GM12878 (cell line): ENCODE results near the gene SEC14L6. TPM values are rescaled to one million over a fixed set of nuclear protein-coding genes. Genes with fewer than 3 reads are reported as not detected.
A peak's percentile ranks its signal among the peaks of the same experiment; 100 is the strongest.

Experiments used
- BHLHE40 ChIP-seq, 2 experiments: fragments of 450-650 bp in 1 of 2; IDR thresholded peaks; 2 replicates each; pipeline ENCODE4 v1.6.1; 2011 to 2017; ENCODE audit warnings: low read depth in 2 of 2, borderline replicate concordance in 1 of 2, improper control_type of control experiment in 1 of 2, low read length in 1 of 2, mild to moderate bottlenecking in 1 of 2
- BMI1 ChIP-seq: fragments of 450-650 bp; IDR thresholded peaks from 2 replicates; pipeline ENCODE4 v1.6.1; 2016; ENCODE audit warnings: mild to moderate bottlenecking, moderate library complexity, borderline replicate concordance
- FOS ChIP-seq: IDR thresholded peaks from 3 replicates; pipeline ENCODE4 v1.6.1; 2011; ENCODE audit warnings: borderline replicate concordance; ENCODE audit not compliant: insufficient read length; ENCODE audit errors: extremely low read depth
- IKZF2 ChIP-seq, 2 experiments: fragments of 450-650 bp; IDR thresholded peaks; 2 replicates each; pipeline ENCODE4 v1.6.1; 2017; ENCODE audit warnings: mild to moderate bottlenecking in 2 of 2, moderate library complexity in 2 of 2
- PAX5 ChIP-seq: IDR thresholded peaks from 2 replicates; pipeline ENCODE4 v1.6.1; 2011; ENCODE audit warnings: low read depth, low read length, borderline replicate concordance
- SMC3 ChIP-seq: IDR thresholded peaks from 2 replicates; pipeline ENCODE4 v1.6.1; 2011; ENCODE audit warnings: low read length, improper control_type of control experiment, borderline replicate concordance
- polyA plus RNA-seq, 11 experiments: library from polyadenylated mRNA; depleted of rRNA in 4 of 11; unstranded in 6 of 11; stranded (reverse) in 5 of 11; fragments of >200 nt; fragmentation: Nextera tagmentation in 4 of 11; fragmentation: Illumina TruSeq in 1 of 11; extraction: Ambion mirVana in 4 of 11; extraction: Trizol in 1 of 11; gene quantifications; 1 replicate in 1 of 11; 2 replicates in 10 of 11; pipeline versions ENCODE4 v1.2.1 to v1.2.3, GENCODE V29; 2011 to 2016; ENCODE audit warnings: inconsistent platforms in 2 of 11, missing spikeins in 2 of 11, low read depth in 1 of 11
- total RNA-seq, 4 experiments: library from RNA; depleted of rRNA in 3 of 4; stranded (reverse); fragments of >200 nt in 3 of 4; fragmentation: Illumina TruSeq in 1 of 4; extraction: Trizol in 1 of 4; gene quantifications; 2 replicates each; pipeline versions ENCODE4 v1.2.1 to v1.2.3, GENCODE V29; 2013 to 2021
- TF ChIP-seq, protein P1 (sequence below): fragments of 450-650 bp; formaldehyde crosslinking; IDR thresholded peaks from 2 replicates; pipeline ENCODE4 v1.4.0; 2022; ENCODE audit warnings: mild to moderate bottlenecking, moderate library complexity
- TF ChIP-seq, protein P2 (sequence below): IDR thresholded peaks from 2 replicates; pipeline ENCODE4 v1.6.1; 2011; ENCODE audit warnings: borderline replicate concordance, low read depth, mild to moderate bottlenecking, moderate library complexity, mixed read lengths, low read length; ENCODE audit not compliant: insufficient read depth; ENCODE audit errors: extremely low read length

The SEC14L6 gene
- total and polyA plus RNA-seq, 10 of the 15 experiments (the other 5 are each of a cell fraction or from before 2014, with no cell fraction given) = not detected

DNA sequence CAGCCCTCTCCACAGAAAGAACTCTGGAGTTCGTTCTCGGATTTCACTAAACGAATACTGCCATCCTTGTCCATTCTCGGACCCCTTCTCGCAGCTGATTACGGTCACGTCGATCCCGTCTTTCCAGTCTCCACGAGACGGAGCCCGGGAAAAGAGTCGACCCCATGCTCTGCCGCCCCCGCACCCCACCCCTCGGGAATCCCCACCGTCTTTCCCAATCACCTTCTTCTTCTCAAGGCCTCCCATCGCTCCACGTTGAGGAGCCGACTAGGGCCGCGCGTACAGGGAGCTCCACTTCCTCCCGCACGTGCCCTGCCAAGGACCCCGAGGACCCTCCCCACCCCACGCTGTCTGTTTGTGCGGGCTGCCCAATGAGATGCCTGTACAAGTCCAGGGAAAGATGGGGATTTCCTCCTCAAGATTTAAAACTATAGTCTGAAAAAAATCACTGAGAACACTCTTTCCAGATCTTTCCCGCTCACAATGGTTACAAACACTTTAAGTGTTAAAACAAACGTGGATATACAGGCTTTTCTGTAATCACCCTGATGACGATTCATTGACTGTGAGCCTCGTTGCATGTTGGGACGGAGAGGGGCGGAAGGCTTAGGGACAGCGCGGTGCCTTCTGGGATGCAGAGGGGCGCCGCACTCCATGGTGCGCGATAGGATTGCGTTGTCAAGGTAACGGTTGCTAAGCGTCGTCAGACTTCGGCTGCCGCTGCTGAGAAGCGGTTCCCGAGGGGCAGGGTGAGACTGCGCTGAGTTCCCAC is 45.2 kb upstream of the SEC14L6 start, which contains the start of gene PES1 (continued):
- TF ChIP-seq, protein P1, sequence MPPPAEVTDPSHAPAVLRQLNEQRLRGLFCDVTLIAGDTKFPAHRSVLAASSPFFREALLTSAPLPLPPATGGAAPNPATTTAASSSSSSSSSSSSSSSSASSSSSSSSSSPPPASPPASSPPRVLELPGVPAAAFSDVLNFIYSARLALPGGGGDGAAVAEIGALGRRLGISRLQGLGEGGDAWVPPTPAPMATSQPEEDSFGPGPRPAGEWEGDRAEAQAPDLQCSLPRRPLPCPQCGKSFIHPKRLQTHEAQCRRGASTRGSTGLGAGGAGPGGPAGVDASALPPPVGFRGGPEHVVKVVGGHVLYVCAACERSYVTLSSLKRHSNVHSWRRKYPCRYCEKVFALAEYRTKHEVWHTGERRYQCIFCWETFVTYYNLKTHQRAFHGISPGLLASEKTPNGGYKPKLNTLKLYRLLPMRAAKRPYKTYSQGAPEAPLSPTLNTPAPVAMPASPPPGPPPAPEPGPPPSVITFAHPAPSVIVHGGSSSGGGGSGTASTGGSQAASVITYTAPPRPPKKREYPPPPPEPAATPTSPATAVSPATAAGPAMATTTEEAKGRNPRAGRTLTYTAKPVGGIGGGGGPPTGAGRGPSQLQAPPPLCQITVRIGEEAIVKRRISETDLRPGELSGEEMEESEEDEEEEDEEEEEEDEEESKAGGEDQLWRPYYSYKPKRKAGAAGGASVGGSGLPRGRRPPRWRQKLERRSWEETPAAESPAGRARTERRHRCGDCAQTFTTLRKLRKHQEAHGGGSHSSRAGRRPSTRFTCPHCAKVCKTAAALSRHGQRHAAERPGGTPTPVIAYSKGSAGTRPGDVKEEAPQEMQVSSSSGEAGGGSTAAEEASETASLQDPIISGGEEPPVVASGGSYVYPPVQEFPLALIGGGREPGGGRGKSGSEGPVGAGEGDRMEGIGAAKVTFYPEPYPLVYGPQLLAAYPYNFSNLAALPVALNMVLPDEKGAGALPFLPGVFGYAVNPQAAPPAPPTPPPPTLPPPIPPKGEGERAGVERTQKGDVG = no peak
- TF ChIP-seq PAX5 (no peak), BHLHE40 (IDR thresholded peaks at IDR 0.05; ENCODE audit: borderline replicate concordance in 1 of 2, low read depth in 2 of 2, low read length in 1 of 2) (peak; percentile 99 to 100), SMC3 (no peak), FOS (no peak), IKZF2 (IDR thresholded peaks at IDR 0.05) (no peak; a peak in 1 of 4 replicates), BMI1 (peak; percentile 100)
- TF ChIP-seq, protein P2, sequence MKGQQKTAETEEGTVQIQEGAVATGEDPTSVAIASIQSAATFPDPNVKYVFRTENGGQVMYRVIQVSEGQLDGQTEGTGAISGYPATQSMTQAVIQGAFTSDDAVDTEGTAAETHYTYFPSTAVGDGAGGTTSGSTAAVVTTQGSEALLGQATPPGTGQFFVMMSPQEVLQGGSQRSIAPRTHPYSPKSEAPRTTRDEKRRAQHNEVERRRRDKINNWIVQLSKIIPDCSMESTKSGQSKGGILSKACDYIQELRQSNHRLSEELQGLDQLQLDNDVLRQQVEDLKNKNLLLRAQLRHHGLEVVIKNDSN = peak; percentile 82
- TF ChIP-seq, all 136 proteins: peak for 58
